NB4 (cell line): Measurements from ENCODE around the gene ZNF799.

Experiments
- CTCF ChIP-seq: IDR thresholded peaks from one replicate; pipeline ENCODE4 v1.5.1; 2012; ENCODE audit warnings: low read depth, low read length
- POLR2A ChIP-seq: IDR thresholded peaks from 2 replicates; pipeline ENCODE4 v1.6.1; 2011; ENCODE audit warnings: mild to moderate bottlenecking; ENCODE audit not compliant: insufficient read length; ENCODE audit errors: extremely low read depth

- TF ChIP-seq CTCF = no peak
- peak; percentile 61 for TF ChIP-seq POLR2A
Observed at GRCh38 chr19:12440541-12441316, 39.7 kb upstream of the ZNF799 start, which contains the start of gene ZNF443.
